ENCODE results near the gene DMRT1.

DNA sequence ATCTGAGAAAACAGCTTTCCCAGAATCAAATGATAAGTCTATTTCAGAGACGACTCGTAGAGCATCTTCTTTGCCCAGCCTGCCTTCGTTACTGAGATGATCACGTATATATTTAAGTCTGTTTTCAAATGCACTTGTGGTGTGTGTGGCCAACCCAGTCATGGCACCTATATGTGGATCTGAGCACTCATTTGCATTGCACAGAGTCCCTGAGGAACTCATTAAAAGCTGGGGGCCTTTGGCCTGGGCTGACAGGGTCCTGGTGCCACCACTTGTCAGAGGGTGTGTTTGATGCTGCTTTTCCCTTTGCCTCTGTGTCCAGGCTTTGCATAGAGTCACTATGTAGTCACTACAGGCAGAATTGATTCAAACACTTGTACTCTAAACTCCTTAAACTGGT lies 117.6 kb downstream of the DMRT1 start:
- TF ChIP-seq, protein P1, sequence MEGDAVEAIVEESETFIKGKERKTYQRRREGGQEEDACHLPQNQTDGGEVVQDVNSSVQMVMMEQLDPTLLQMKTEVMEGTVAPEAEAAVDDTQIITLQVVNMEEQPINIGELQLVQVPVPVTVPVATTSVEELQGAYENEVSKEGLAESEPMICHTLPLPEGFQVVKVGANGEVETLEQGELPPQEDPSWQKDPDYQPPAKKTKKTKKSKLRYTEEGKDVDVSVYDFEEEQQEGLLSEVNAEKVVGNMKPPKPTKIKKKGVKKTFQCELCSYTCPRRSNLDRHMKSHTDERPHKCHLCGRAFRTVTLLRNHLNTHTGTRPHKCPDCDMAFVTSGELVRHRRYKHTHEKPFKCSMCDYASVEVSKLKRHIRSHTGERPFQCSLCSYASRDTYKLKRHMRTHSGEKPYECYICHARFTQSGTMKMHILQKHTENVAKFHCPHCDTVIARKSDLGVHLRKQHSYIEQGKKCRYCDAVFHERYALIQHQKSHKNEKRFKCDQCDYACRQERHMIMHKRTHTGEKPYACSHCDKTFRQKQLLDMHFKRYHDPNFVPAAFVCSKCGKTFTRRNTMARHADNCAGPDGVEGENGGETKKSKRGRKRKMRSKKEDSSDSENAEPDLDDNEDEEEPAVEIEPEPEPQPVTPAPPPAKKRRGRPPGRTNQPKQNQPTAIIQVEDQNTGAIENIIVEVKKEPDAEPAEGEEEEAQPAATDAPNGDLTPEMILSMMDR (IDR thresholded peaks at IDR 0.05 in 2 of 3, conservative IDR thresholded peaks at IDR 0.05 in 1 of 3; ENCODE audit: insufficient read depth in 2 of 3, low read depth in 1 of 3, low read length in 3 of 3), result no peak
- no peak for TF ChIP-seq ZNF354B (CRISPR knock-in tag; IDR thresholded peaks at IDR 0.05)
- no peak for TF ChIP-seq ZNF175 (CRISPR knock-in tag; IDR thresholded peaks at IDR 0.05; ENCODE audit: low read depth)
- no peak for TF ChIP-seq SMAD3 (CRISPR knock-in tag; conservative IDR thresholded peaks at IDR 0.05)
- TF ChIP-seq, protein P2, sequence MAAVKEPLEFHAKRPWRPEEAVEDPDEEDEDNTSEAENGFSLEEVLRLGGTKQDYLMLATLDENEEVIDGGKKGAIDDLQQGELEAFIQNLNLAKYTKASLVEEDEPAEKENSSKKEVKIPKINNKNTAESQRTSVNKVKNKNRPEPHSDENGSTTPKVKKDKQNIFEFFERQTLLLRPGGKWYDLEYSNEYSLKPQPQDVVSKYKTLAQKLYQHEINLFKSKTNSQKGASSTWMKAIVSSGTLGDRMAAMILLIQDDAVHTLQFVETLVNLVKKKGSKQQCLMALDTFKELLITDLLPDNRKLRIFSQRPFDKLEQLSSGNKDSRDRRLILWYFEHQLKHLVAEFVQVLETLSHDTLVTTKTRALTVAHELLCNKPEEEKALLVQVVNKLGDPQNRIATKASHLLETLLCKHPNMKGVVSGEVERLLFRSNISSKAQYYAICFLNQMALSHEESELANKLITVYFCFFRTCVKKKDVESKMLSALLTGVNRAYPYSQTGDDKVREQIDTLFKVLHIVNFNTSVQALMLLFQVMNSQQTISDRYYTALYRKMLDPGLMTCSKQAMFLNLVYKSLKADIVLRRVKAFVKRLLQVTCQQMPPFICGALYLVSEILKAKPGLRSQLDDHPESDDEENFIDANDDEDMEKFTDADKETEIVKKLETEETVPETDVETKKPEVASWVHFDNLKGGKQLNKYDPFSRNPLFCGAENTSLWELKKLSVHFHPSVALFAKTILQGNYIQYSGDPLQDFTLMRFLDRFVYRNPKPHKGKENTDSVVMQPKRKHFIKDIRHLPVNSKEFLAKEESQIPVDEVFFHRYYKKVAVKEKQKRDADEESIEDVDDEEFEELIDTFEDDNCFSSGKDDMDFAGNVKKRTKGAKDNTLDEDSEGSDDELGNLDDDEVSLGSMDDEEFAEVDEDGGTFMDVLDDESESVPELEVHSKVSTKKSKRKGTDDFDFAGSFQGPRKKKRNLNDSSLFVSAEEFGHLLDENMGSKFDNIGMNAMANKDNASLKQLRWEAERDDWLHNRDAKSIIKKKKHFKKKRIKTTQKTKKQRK (IDR thresholded peaks at IDR 0.05; ENCODE audit: borderline replicate concordance, low read depth, low read length), result no peak
- no peak for TF ChIP-seq SP1 (CRISPR knock-in tag; IDR thresholded peaks at IDR 0.05)
- no peak for TF ChIP-seq FOXK2 (conservative IDR thresholded peaks at IDR 0.05 in 1 of 2, IDR thresholded peaks at IDR 0.05 in 1 of 2; ENCODE audit: low read depth in 2 of 2)
- no peak for TF ChIP-seq NBN (IDR thresholded peaks at IDR 0.05; ENCODE audit: low read depth)
- TF ChIP-seq TEAD4 (IDR thresholded peaks at IDR 0.05; ENCODE audit: low read length), result no peak
- TF ChIP-seq TEAD4 (CRISPR knock-in tag; IDR thresholded peaks at IDR 0.05; ENCODE audit: borderline replicate concordance), result no peak
- TF ChIP-seq TEAD2 (tag; IDR thresholded peaks at IDR 0.05), result no peak

Data from K562 (cell line).